Lung microvascular endothelial cell (primary cell): Measurements from ENCODE around the gene PXDN. TPM values are rescaled to one million over a fixed set of nuclear protein-coding genes. Genes with fewer than 3 reads are reported as not detected.
"Not testable (repeated sequence)": the region's sequence is repeated elsewhere in the genome, so short reads cannot be mapped to it uniquely, and the experiment has no call there.

Experiments used
- DNase-seq, 2 donors: peaks; one replicate each; pipeline versions ENCODE4 v3.0.0 to v3.0.0-alpha.2; 2010; ENCODE audit warnings: low read depth in 2 of 2
- total RNA-seq: library from RNA; depleted of rRNA; stranded (reverse); fragments of >200 nt; gene quantifications from 2 replicates; pipeline ENCODE4 v1.2.1, GENCODE V29; 2014

Gene PXDN
- total RNA-seq, 1 donor from 2014 or later = 140 TPM

GRCh38 chr2:1707771-1708418 lies 36.4 kb downstream of the PXDN start:
- DNase-seq = peak; percentile 72 to 96

- not testable (repeated sequence) for DNase-seq
These were observed 38.0 kb downstream of the PXDN start for GRCh38 chr2:1706089-1706841.

GRCh38 chr2:1705557-1706076 lies 38.7 kb downstream of the PXDN start:
- DNase-seq = no peak

GRCh38 chr2:1704631-1705556 lies 39.4 kb downstream of the PXDN start:
- DNase-seq = no peak

- DNase-seq = no peak
These were observed 42.1 kb downstream of the PXDN start for GRCh38 chr2:1702186-1702565.

- no peak for DNase-seq
These were observed 42.6 kb downstream of the PXDN start for GRCh38 chr2:1701556-1702185.

- no peak for DNase-seq
These were observed 43.3 kb downstream of the PXDN start for GRCh38 chr2:1701020-1701419.

- DNase-seq = not testable (repeated sequence)
These were observed 43.9 kb downstream of the PXDN start for GRCh38 chr2:1700427-1700826.

- no peak for DNase-seq
These were observed 45.9 kb downstream of the PXDN start for GRCh38 chr2:1698188-1698945.

- no peak for DNase-seq
These were observed 46.7 kb downstream of the PXDN start for GRCh38 chr2:1697601-1698000.

- no peak for DNase-seq
These were observed 47.8 kb downstream of the PXDN start for GRCh38 chr2:1696472-1696871.

GRCh38 chr2:1694371-1695271 lies 49.7 kb downstream of the PXDN start:
- DNase-seq = no peak

GRCh38 chr2:1693723-1694122 lies 50.6 kb downstream of the PXDN start:
- no peak for DNase-seq

- DNase-seq = no peak
These were observed 52.0 kb downstream of the PXDN start for GRCh38 chr2:1692342-1692741.

- peak in 1 of 2 donors; percentile 79 for DNase-seq
These were observed 52.9 kb downstream of the PXDN start for GRCh38 chr2:1691366-1691765.

GRCh38 chr2:1690056-1690775 lies 54.1 kb downstream of the PXDN start:
- DNase-seq = no peak

- no peak for DNase-seq
These were observed 55.5 kb downstream of the PXDN start for GRCh38 chr2:1688859-1689258.

GRCh38 chr2:1688161-1688560 lies 56.2 kb downstream of the PXDN start:
- DNase-seq = no peak

GRCh38 chr2:1687254-1687653 lies 57.1 kb downstream of the PXDN start:
- DNase-seq = no peak
